DND-41 (cell line): ENCODE results near the gene SAC3D1.
A peak's percentile ranks its signal among the peaks of the same experiment; 100 is the strongest.

Source experiments
- ATAC-seq: fragments of 200-7000 bp; cut with Tn5 transposase; 3 replicates; pipeline ENCODE4 v1.9.1; 2021; ENCODE audit warnings: low read depth; ENCODE audit not compliant: insufficient read depth
- DNase-seq: peaks from one replicate; pipeline ENCODE4 v3.0.0-alpha.2; 2020
- H2AFZ ChIP-seq: 2 replicates; pipeline ENCODE4 v1.6.0; 2012; ENCODE audit warnings: low read depth, low read length
- H3K27ac ChIP-seq: 2 replicates; pipeline ENCODE4 v1.5.1; 2012; ENCODE audit warnings: low read length, inconsistent platforms
- H3K27me3 ChIP-seq: fragments of 200-600 bp; sonication (generic); 2 replicates; pipeline ENCODE4 v1.6.0; 2012; ENCODE audit warnings: low read length, mild to moderate bottlenecking, inconsistent platforms; ENCODE audit not compliant: insufficient read depth, poor library complexity
- H3K36me3 ChIP-seq: 2 replicates; pipeline ENCODE4 v1.5.1; 2012; ENCODE audit warnings: low read length, inconsistent platforms; ENCODE audit not compliant: insufficient read depth
- H3K4me1 ChIP-seq: 2 replicates; pipeline ENCODE4 v1.5.1; 2012; ENCODE audit warnings: mild to moderate bottlenecking, low read length; ENCODE audit not compliant: insufficient read depth
- H3K4me2 ChIP-seq: 2 replicates; pipeline ENCODE4 v1.6.0; 2012; ENCODE audit warnings: mild to moderate bottlenecking, moderate library complexity, low read length, inconsistent platforms; ENCODE audit not compliant: insufficient read depth
- H3K4me3 ChIP-seq, 2 experiments: fragments of 200-600 bp in 1 of 2; shearing (Covaris generic) in 1 of 2; 2 replicates each; pipeline ENCODE4 v1.5.1; 2012 to 2016; ENCODE audit warnings: inconsistent platforms in 2 of 2, low read length in 2 of 2, mild to moderate bottlenecking in 2 of 2, low read depth in 1 of 2, moderate library complexity in 1 of 2
- H3K79me2 ChIP-seq: 2 replicates; pipeline ENCODE4 v1.6.0; 2012; ENCODE audit warnings: low read length, inconsistent platforms; ENCODE audit not compliant: insufficient read depth
- H3K9ac ChIP-seq: 2 replicates; pipeline ENCODE4 v1.6.0; 2012; ENCODE audit warnings: low read depth, mild to moderate bottlenecking, inconsistent platforms, low read length, moderate library complexity
- H3K9me3 ChIP-seq: 2 replicates; pipeline ENCODE4 v1.5.1; 2012; ENCODE audit warnings: low read length, moderate library complexity, mild to moderate bottlenecking, inconsistent platforms; ENCODE audit not compliant: insufficient read depth, severe bottlenecking
- H4K20me1 ChIP-seq: 2 replicates; pipeline ENCODE4 v1.6.0; 2012; ENCODE audit warnings: low read length; ENCODE audit not compliant: insufficient read depth
- CTCF ChIP-seq: IDR thresholded peaks from 2 replicates; pipeline ENCODE4 v1.5.1; 2012; ENCODE audit warnings: borderline replicate concordance, low read length, moderate library complexity, mild to moderate bottlenecking; ENCODE audit not compliant: poor library complexity, severe bottlenecking; ENCODE audit errors: extremely low read depth
- EZH2 ChIP-seq: IDR thresholded peaks from 3 replicates; pipeline ENCODE4 v1.6.1; 2012; ENCODE audit warnings: borderline replicate concordance, low read depth, mild to moderate bottlenecking, moderate library complexity, low read length, inconsistent platforms; ENCODE audit not compliant: severe bottlenecking

SAC3D1 gene

DNA sequence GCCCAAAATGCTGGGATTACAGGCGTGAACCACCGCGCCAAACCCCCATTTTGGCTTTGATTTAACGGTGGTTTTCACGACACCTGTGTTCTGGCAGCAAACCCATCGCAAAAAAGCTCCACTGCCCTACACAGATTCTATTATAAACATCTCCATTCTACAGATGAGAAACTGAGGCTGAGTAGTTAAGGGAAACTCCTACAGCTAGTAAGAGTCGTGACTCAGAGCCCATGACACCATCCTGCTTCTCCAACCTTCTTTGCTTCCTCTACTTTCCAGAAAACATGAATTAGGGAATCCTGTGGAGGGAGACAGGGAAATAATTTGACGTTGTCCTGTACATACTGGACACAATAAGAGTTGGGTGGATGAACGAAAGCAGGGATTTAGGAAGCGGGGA lies 14.2 kb upstream of the SAC3D1 start:
- Histone ChIP-seq H3K27me3 (no peaks in the 10 kb centered on the region), H3K79me2 (peaks cover 6% of the 10 kb centered on the region), H3K4me1 (peaks cover 24% of the 10 kb centered on the region), H3K4me3 (peak overlapping the region in 1 of 2 experiments; percentile 67; a peak in 2 of 4 replicates), H2AFZ (peak overlapping the region; percentile 87), H3K4me2 (peak overlapping the region; percentile 96), H3K9me3 (no peaks in the 10 kb centered on the region), H4K20me1 (no peaks in the 10 kb centered on the region), H3K36me3 (peaks cover 6% of the 10 kb centered on the region), H3K9ac (peak overlapping the region; percentile 63), H3K27ac (peak overlapping the region; percentile 86)
- DNase-seq = no peak
- ATAC-seq = no peak
- no peak for TF ChIP-seq EZH2
- TF ChIP-seq CTCF = no peak

DNA sequence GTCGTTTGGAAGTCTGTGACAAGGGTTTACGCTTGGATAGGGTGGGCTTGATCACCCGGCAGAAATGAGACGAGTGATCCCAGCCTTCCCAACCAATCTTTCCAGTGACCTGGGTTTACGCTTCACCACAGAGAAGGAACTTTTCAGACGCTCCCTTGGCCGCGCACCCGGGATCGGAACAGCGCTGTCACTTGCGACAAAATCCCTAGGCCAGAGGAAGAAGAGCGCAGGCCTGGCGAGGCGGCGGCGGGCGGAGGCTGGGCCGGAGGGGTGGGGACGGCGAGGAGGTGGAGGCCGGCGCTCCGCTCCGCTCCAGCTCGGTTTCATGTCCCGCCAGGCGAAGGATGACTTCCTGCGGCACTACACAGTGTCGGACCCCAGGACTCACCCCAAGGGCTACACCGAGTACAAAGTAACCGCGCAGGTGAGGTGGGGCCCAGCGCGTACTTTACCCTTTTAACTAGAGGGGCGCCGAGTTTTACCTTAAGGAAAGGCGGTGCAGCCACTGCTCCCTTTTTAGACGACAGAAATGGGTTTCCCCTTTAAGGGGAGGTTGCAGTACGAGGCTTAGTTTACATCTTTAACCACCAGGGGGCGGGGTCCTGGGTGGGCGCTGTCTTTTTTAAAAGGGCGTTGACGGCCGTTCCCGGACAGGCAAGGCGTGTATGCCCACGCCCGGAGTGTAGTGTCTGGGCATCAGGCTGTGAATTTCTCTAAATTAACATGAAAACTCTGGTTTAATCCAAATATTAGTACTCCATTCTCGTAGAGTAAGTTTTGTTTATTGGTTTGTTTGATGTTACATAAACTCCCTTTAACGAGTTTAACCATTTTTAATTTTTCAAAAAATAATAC lies 13.6 kb upstream of the SAC3D1 start, which contains the start of gene SNX15:
Gene SNX15, plus strand, starts transcription at position 227 of the 855 bp plus-strand sequence. Its CDS starts 99 bp downstream, at position 326.
- peak within 1 kb of the TSS; percentile 87 for H2AFZ ChIP-seq
- H3K9ac ChIP-seq = peak within 1 kb of the TSS; percentile 63
- H3K9me3 ChIP-seq = no peaks in the 10 kb centered on the region
- DNase-seq (peak; percentile 94), ATAC-seq (peak; percentile 93)
- TF ChIP-seq CTCF = peak; percentile 55
- no peak for TF ChIP-seq EZH2
- H3K4me3 ChIP-seq = peak within 1 kb of the TSS; percentile 42 to 67
- H3K27ac ChIP-seq = peak within 1 kb of the TSS; percentile 86
- peaks cover 6% of the 10 kb centered on the region for H3K79me2 ChIP-seq
- H3K4me1 ChIP-seq = peaks cover 24% of the 10 kb centered on the region
- H3K27me3 ChIP-seq = no peaks in the 10 kb centered on the region
- peak within 1 kb of the TSS; percentile 96 for H3K4me2 ChIP-seq
- no peaks in the 10 kb centered on the region for H4K20me1 ChIP-seq
- H3K36me3 ChIP-seq = peaks cover 7% of the 10 kb centered on the region; the same call in 1 of the 2 replicates

GRCh38 chr11:65032216-65032615 lies 8.8 kb upstream of the SAC3D1 start:
- Histone ChIP-seq H4K20me1 (no peaks in the 10 kb centered on the region), H2AFZ (no peak overlapping the region), H3K27ac (no peak overlapping the region), H3K27me3 (no peaks in the 10 kb centered on the region), H3K9me3 (no peaks in the 10 kb centered on the region), H3K36me3 (peaks cover 33% of the 10 kb centered on the region), H3K4me1 (peaks cover 17% of the 10 kb centered on the region), H3K4me2 (no peak overlapping the region), H3K9ac (no peak overlapping the region), H3K79me2 (peaks cover 6% of the 10 kb centered on the region), H3K4me3 (no peak overlapping the region)
- DNase-seq (no peak), ATAC-seq (no peak)
- no peak for TF ChIP-seq CTCF
